Endometrial microvascular endothelial cells (primary cell): ENCODE measurements around the gene NUDT9. TPM values are rescaled to one million over a fixed set of nuclear protein-coding genes. Genes with fewer than 3 reads are reported as not detected.
"Not testable (repeated sequence)": the region's sequence is repeated elsewhere in the genome, so short reads cannot be mapped to it uniquely, and the experiment has no call there.

Experiments used
- in situ Hi-C: cut with HindIII; loops from 2 replicates; pipeline ENCODE4 v1.10.0; 2017; ENCODE audit warnings: low sequenced_read_pairs, low pct_unique_long_range_greater_than_20kb; ENCODE audit errors: inconsistent ontology term
- total RNA-seq: library from RNA; depleted of rRNA; stranded (reverse); fragments of >200 nt; gene quantifications from one replicate; pipeline ENCODE4 v1.2.3, GENCODE V29; 2015; ENCODE audit errors: inconsistent ontology term

NUDT9 gene
- total RNA-seq, 1 donor from 2014 or later = 14.5 TPM

GRCh38 chr4:87445964-87446363 lies 23.6 kb downstream of the NUDT9 start:
- in situ Hi-C loops = no loop called here

- in situ Hi-C loops = not testable (repeated sequence)
These were observed 24.0 kb downstream of the NUDT9 start for GRCh38 chr4:87446375-87446774.

GRCh38 chr4:87451537-87451936 lies 29.2 kb downstream of the NUDT9 start:
- in situ Hi-C loops = no loop called here

GRCh38 chr4:87458913-87459312 lies 36.5 kb downstream of the NUDT9 start:
- in situ Hi-C loops = no loop called here

- in situ Hi-C loops = no loop called here
These were observed 38.9 kb downstream of the NUDT9 start for GRCh38 chr4:87461281-87461700.

GRCh38 chr4:87462102-87462501 lies 39.7 kb downstream of the NUDT9 start:
- in situ Hi-C loops = no loop called here

- in situ Hi-C loops = no loop called here
These were observed 43.5 kb downstream of the NUDT9 start for GRCh38 chr4:87465739-87466366.

GRCh38 chr4:87469390-87469789 lies 47.0 kb downstream of the NUDT9 start:
- in situ Hi-C loops = no loop called here

GRCh38 chr4:87476934-87477333 lies 54.6 kb downstream of the NUDT9 start:
- in situ Hi-C loops = no loop called here

GRCh38 chr4:87478732-87479250 lies 56.4 kb downstream of the NUDT9 start:
- in situ Hi-C loops = no loop called here

- in situ Hi-C loops = no loop called here
These were observed 59.0 kb downstream of the NUDT9 start for GRCh38 chr4:87481377-87481776.

GRCh38 chr4:87483247-87483646 lies 60.9 kb downstream of the NUDT9 start:
- in situ Hi-C loops = not testable (repeated sequence)

GRCh38 chr4:87488666-87489065 lies 66.3 kb downstream of the NUDT9 start:
- in situ Hi-C loops = not testable (repeated sequence)

- in situ Hi-C loops = no loop called here
These were observed 67.3 kb downstream of the NUDT9 start for GRCh38 chr4:87489678-87490077.

- in situ Hi-C loops = no loop called here
These were observed 68.4 kb downstream of the NUDT9 start for GRCh38 chr4:87490664-87491369.

- in situ Hi-C loops = no loop called here
These were observed 69.1 kb downstream of the NUDT9 start for GRCh38 chr4:87491436-87491835.

GRCh38 chr4:87491851-87492250 lies 69.5 kb downstream of the NUDT9 start:
- in situ Hi-C loops = not testable (repeated sequence)

GRCh38 chr4:87493115-87493514 lies 70.7 kb downstream of the NUDT9 start:
- in situ Hi-C loops = no loop called here

GRCh38 chr4:87497159-87497558 lies 74.8 kb downstream of the NUDT9 start:
- in situ Hi-C loops = no loop called here

- in situ Hi-C loops = no loop called here
These were observed 75.2 kb downstream of the NUDT9 start for GRCh38 chr4:87497578-87497977.
